ENCODE results near the gene DAPK2.

DAPK2 gene

GRCh38 chr15:64048781-64049460 lies 2.6 kb upstream of the DAPK2 start:
- DNase-seq (ENCODE audit: low spot score): no peak
- Mint-ChIP-seq H3K4me1 (ENCODE audit: low read depth) (peaks cover 13% of the 10 kb centered on the region), H3K36me3 (ENCODE audit: low read depth) (no peaks in the 10 kb centered on the region), H3K27ac (no peak overlapping the region), H3K4me3 (no peak overlapping the region), H3K27me3 (ENCODE audit: low read depth) (peaks cover 27% of the 10 kb centered on the region), H3K9me3 (no peaks in the 10 kb centered on the region)

- Mint-ChIP-seq H3K36me3 (ENCODE audit: low read depth) (no peaks in the 10 kb centered on the region), H3K27ac (no peak overlapping the region), H3K4me1 (ENCODE audit: low read depth) (peaks cover 9% of the 10 kb centered on the region), H3K4me3 (peak overlapping the region; percentile 52), H3K9me3 (no peaks in the 10 kb centered on the region), H3K27me3 (ENCODE audit: low read depth) (peaks cover 36% of the 10 kb centered on the region)
- peak; percentile 10 for DNase-seq (ENCODE audit: low spot score)
These were observed 388 bp downstream of the DAPK2 start for GRCh38 chr15:64045774-64046420.

GRCh38 chr15:64045101-64045435 lies 1.2 kb downstream of the DAPK2 start:
- no peak for DNase-seq (ENCODE audit: low spot score)
- no peaks in the 10 kb centered on the region for H3K36me3 Mint-ChIP-seq (ENCODE audit: low read depth)
- H3K27ac Mint-ChIP-seq: no peak overlapping the region
- H3K27me3 Mint-ChIP-seq (ENCODE audit: low read depth): peaks cover 36% of the 10 kb centered on the region
- H3K4me3 Mint-ChIP-seq: peak overlapping the region; percentile 52
- peaks cover 5% of the 10 kb centered on the region for H3K4me1 Mint-ChIP-seq (ENCODE audit: low read depth)
- H3K9me3 Mint-ChIP-seq: no peaks in the 10 kb centered on the region

DNA sequence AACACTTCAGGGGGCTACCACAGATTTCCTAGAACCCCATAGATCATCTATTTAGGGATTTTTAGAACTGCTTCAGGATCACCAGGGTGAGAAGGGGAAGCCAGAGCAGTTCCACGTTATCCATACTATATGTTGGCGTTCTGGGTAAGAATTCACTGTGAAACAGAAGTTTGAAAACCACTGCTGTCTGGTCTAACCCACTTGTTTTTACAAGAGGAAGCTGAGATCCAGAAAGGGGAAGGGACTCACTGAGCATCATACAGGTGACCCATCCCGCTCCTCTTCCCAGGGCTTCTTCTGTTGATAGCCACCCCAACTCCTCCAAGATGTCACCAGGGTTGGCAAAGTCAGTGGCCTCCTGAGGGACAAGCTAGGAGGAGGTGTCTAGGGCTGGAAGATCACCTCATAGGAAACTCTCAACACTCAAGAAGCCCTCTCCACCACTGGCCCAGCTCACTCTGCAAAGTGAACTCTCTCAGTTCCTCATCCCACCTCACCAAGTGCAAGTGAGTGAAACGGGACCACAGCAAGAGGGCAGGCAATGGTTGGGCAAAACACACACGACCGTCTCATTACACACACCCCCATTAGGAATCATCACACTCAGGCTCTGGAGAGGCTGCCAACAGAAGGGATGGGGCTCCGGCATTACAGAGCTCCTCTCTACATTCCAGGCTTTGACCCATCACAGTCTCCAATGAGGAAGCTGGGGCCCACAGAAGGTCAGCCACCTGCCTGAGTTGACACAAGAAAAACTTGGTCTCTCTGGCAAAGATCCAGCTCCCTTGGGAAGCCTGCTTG lies 1.8 kb downstream of the DAPK2 start:
- no peak overlapping the region for H3K27ac Mint-ChIP-seq
- no peak for DNase-seq (ENCODE audit: low spot score)
- H3K27me3 Mint-ChIP-seq (ENCODE audit: low read depth): peaks cover 36% of the 10 kb centered on the region
- no peaks in the 10 kb centered on the region for H3K9me3 Mint-ChIP-seq
- no peaks in the 10 kb centered on the region for H3K36me3 Mint-ChIP-seq (ENCODE audit: low read depth)
- H3K4me3 Mint-ChIP-seq: no peak overlapping the region
- H3K4me1 Mint-ChIP-seq (ENCODE audit: low read depth): peaks cover 5% of the 10 kb centered on the region

- H3K4me3 Mint-ChIP-seq: no peak overlapping the region
- no peak overlapping the region for H3K27ac Mint-ChIP-seq
- H3K36me3 Mint-ChIP-seq (ENCODE audit: low read depth): no peaks in the 10 kb centered on the region
- H3K9me3 Mint-ChIP-seq: no peaks in the 10 kb centered on the region
- DNase-seq (ENCODE audit: low spot score): no peak
- H3K27me3 Mint-ChIP-seq (ENCODE audit: low read depth): peaks cover 11% of the 10 kb centered on the region
- H3K4me1 Mint-ChIP-seq (ENCODE audit: low read depth): no peaks in the 10 kb centered on the region
These were observed 7.2 kb downstream of the DAPK2 start for GRCh38 chr15:64038878-64039610.

DNA sequence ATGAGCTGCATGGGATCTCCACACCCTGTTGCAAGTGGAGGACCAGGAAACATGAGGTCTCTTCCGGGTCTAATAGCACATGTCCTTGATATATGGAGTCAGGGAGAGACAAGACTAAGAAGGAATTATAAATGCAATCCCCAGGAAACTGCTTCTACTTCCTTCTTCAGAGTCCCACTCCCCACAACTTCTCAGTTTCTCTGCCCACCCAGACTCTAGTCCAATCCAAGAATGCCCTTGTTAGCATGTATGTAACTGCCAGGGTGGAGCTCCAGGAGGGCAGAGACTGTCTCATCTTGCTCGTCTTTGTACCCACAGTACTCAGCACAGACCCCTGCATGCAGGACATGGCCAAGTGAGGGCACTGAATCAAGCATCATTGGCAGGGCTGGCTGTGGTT lies 8.3 kb downstream of the DAPK2 start:
- Mint-ChIP-seq H3K27me3 (ENCODE audit: low read depth) (peaks cover 3% of the 10 kb centered on the region), H3K4me1 (ENCODE audit: low read depth) (no peaks in the 10 kb centered on the region), H3K9me3 (no peaks in the 10 kb centered on the region), H3K27ac (no peak overlapping the region), H3K4me3 (no peak overlapping the region), H3K36me3 (ENCODE audit: low read depth) (no peaks in the 10 kb centered on the region)
- DNase-seq (ENCODE audit: low spot score): no peak

- H3K36me3 Mint-ChIP-seq (ENCODE audit: low read depth): no peaks in the 10 kb centered on the region
- H3K27me3 Mint-ChIP-seq (ENCODE audit: low read depth): no peaks in the 10 kb centered on the region
- DNase-seq (ENCODE audit: low spot score): no peak
- peaks cover 3% of the 10 kb centered on the region for H3K4me1 Mint-ChIP-seq (ENCODE audit: low read depth)
- H3K9me3 Mint-ChIP-seq: no peaks in the 10 kb centered on the region
- no peak overlapping the region for H3K27ac Mint-ChIP-seq
- no peak overlapping the region for H3K4me3 Mint-ChIP-seq
These were observed 9.2 kb downstream of the DAPK2 start for GRCh38 chr15:64037116-64037515.

GRCh38 chr15:64035525-64035924 lies 10.8 kb downstream of the DAPK2 start:
- Mint-ChIP-seq H3K4me3 (no peak overlapping the region), H3K27me3 (ENCODE audit: low read depth) (no peaks in the 10 kb centered on the region), H3K9me3 (no peaks in the 10 kb centered on the region), H3K36me3 (ENCODE audit: low read depth) (no peaks in the 10 kb centered on the region), H3K4me1 (ENCODE audit: low read depth) (peaks cover 7% of the 10 kb centered on the region), H3K27ac (no peak overlapping the region)
- no peak for DNase-seq (ENCODE audit: low spot score)

GRCh38 chr15:64034519-64034918 lies 11.8 kb downstream of the DAPK2 start:
- Mint-ChIP-seq H3K27ac (no peak overlapping the region), H3K36me3 (ENCODE audit: low read depth) (no peaks in the 10 kb centered on the region), H3K27me3 (ENCODE audit: low read depth) (no peaks in the 10 kb centered on the region), H3K4me3 (no peak overlapping the region), H3K4me1 (ENCODE audit: low read depth) (peaks cover 10% of the 10 kb centered on the region), H3K9me3 (no peaks in the 10 kb centered on the region)
- DNase-seq (ENCODE audit: low spot score): no peak

- no peaks in the 10 kb centered on the region for H3K36me3 Mint-ChIP-seq (ENCODE audit: low read depth)
- no peaks in the 10 kb centered on the region for H3K9me3 Mint-ChIP-seq
- no peaks in the 10 kb centered on the region for H3K27me3 Mint-ChIP-seq (ENCODE audit: low read depth)
- DNase-seq (ENCODE audit: low spot score): no peak
- H3K4me1 Mint-ChIP-seq (ENCODE audit: low read depth): peaks cover 10% of the 10 kb centered on the region
- no peak overlapping the region for H3K27ac Mint-ChIP-seq
- H3K4me3 Mint-ChIP-seq: no peak overlapping the region
These were observed 14.0 kb downstream of the DAPK2 start for GRCh38 chr15:64032329-64032728.

DNA sequence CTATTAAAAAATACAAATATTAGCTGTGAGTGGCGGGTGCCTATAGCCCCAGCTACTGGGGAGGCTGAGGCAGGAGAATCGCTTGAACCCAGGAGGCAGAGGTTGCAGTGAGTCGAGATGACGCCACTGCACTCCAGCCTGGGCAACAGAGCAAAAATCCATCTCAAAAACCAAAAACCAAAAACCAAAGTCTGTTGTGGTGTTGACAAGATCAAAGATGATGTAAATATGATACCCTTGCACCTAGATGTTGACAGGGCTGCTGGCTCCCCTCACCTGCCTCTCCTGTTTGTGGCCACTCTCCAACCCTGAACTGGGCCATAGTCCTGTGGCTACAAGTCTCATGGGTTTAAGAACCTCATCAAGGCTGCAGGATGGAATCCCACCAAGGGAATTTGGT lies 16.2 kb downstream of the DAPK2 start:
- H3K4me1 Mint-ChIP-seq (ENCODE audit: low read depth): peaks cover 11% of the 10 kb centered on the region
- H3K36me3 Mint-ChIP-seq (ENCODE audit: low read depth): no peaks in the 10 kb centered on the region
- DNase-seq (ENCODE audit: low spot score): no peak
- H3K9me3 Mint-ChIP-seq: no peaks in the 10 kb centered on the region
- no peak overlapping the region for H3K27ac Mint-ChIP-seq
- H3K4me3 Mint-ChIP-seq: no peak overlapping the region
- H3K27me3 Mint-ChIP-seq (ENCODE audit: low read depth): no peaks in the 10 kb centered on the region

GRCh38 chr15:64029633-64030032 lies 16.7 kb downstream of the DAPK2 start:
- no peak overlapping the region for H3K4me3 Mint-ChIP-seq

DNA sequence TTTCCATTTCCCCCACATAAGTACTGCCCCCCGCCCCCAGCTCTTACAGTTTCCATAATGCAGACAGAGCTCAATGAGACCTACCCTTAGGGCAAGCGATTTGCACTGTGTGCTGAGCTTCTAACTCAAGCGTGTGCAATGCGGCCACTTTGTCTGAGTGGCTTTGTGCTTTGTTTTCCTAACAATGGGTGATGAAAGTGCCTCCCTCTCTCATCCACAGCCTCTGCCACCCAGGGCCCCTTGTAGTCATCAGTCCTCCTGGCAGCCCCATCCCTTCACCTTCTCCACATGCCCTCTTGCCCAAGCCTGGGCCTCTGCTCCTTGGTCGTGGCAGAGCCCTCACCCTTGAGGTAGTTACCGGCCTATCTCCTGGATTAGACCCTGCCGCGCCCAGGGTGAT lies 17.2 kb downstream of the DAPK2 start:
- no peaks in the 10 kb centered on the region for H3K27me3 Mint-ChIP-seq (ENCODE audit: low read depth)
- H3K4me1 Mint-ChIP-seq (ENCODE audit: low read depth): peaks cover 11% of the 10 kb centered on the region
- no peaks in the 10 kb centered on the region for H3K36me3 Mint-ChIP-seq (ENCODE audit: low read depth)
- no peak overlapping the region for H3K4me3 Mint-ChIP-seq
- no peaks in the 10 kb centered on the region for H3K9me3 Mint-ChIP-seq
- DNase-seq (ENCODE audit: low spot score): no peak
- H3K27ac Mint-ChIP-seq: no peak overlapping the region

More at GRCh38 chr15:64029633-64030032, 16.7 kb downstream of the DAPK2 start:
- Mint-ChIP-seq H3K36me3 (ENCODE audit: low read depth) (no peaks in the 10 kb centered on the region), H3K27me3 (ENCODE audit: low read depth) (no peaks in the 10 kb centered on the region), H3K9me3 (no peaks in the 10 kb centered on the region), H3K4me1 (ENCODE audit: low read depth) (peaks cover 11% of the 10 kb centered on the region), H3K27ac (no peak overlapping the region)
- no peak for DNase-seq (ENCODE audit: low spot score)

- no peak for DNase-seq (ENCODE audit: low spot score)
- Mint-ChIP-seq H3K27me3 (ENCODE audit: low read depth) (no peaks in the 10 kb centered on the region), H3K9me3 (no peaks in the 10 kb centered on the region), H3K27ac (no peak overlapping the region), H3K36me3 (ENCODE audit: low read depth) (no peaks in the 10 kb centered on the region), H3K4me3 (no peak overlapping the region), H3K4me1 (ENCODE audit: low read depth) (peaks cover 6% of the 10 kb centered on the region)
These were observed 19.7 kb downstream of the DAPK2 start for GRCh38 chr15:64026591-64026990.
